HEK293T (cell line): ENCODE data around the gene CDH13.

Experiments
- BHLHE40 ChIP-seq: fragments of 450-650 bp; IDR thresholded peaks from 2 replicates; pipeline ENCODE4 v1.6.1; 2016; ENCODE audit warnings: mild to moderate bottlenecking, moderate library complexity, borderline replicate concordance
- FOXK2 ChIP-seq: fragments of 450-650 bp; IDR thresholded peaks from 2 replicates; pipeline ENCODE4 v1.6.1; 2016; ENCODE audit warnings: mild to moderate bottlenecking
- FOXM1 ChIP-seq: fragments of 450-650 bp; IDR thresholded peaks from 2 replicates; pipeline ENCODE4 v1.6.1; 2017; ENCODE audit warnings: mild to moderate bottlenecking, borderline replicate concordance
- NFRKB ChIP-seq: fragments of 450-650 bp; IDR thresholded peaks from 2 replicates; pipeline ENCODE4 v1.6.1; 2016; ENCODE audit warnings: mild to moderate bottlenecking, moderate library complexity
- SUZ12 ChIP-seq: fragments of 450-650 bp; IDR thresholded peaks from 2 replicates; pipeline ENCODE4 v1.6.1; 2016; ENCODE audit warnings: mild to moderate bottlenecking
- TARDBP ChIP-seq: fragments of 450-650 bp; IDR thresholded peaks from 2 replicates; pipeline ENCODE4 v1.6.1; 2016
- TF ChIP-seq, protein P1 (sequence below): fragments of 450-650 bp; IDR thresholded peaks from 2 replicates; pipeline ENCODE4 v1.6.1; 2016

DNA sequence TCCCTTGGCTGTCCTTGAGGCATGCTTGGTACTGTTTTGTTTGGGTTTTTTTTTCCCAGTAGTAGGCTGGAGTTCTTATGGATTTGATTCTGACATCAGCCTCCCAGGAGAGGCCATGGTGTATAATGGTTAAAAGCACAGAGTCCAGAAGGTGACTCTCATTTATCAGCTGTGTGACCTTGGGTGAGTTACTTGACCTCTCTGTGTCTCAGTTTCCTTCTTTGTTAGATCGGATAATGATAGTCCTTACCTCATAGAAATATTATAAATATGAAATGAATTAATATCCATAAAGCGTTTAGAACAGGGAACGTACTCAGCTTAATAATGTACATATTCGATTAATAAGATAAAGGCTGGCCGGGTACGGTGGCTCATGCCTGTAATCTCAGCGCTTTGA is 810.3 kb downstream of the CDH13 start:
- no peak for TF ChIP-seq FOXK2
- no peak for TF ChIP-seq BHLHE40
- no peak for TF ChIP-seq FOXM1
- TF ChIP-seq, protein P1, sequence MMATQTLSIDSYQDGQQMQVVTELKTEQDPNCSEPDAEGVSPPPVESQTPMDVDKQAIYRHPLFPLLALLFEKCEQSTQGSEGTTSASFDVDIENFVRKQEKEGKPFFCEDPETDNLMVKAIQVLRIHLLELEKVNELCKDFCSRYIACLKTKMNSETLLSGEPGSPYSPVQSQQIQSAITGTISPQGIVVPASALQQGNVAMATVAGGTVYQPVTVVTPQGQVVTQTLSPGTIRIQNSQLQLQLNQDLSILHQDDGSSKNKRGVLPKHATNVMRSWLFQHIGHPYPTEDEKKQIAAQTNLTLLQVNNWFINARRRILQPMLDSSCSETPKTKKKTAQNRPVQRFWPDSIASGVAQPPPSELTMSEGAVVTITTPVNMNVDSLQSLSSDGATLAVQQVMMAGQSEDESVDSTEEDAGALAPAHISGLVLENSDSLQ, result no peak
- TF ChIP-seq NFRKB, result no peak
- TF ChIP-seq SUZ12, result no peak
- no peak for TF ChIP-seq TARDBP
